ENCODE results near the gene TMOD3.

- TF ChIP-seq CTCF (IDR thresholded peaks at IDR 0.05) (no peak), POLR2A (IDR thresholded peaks at IDR 0.05) (no peak)
Measured at GRCh38 chr15:51842852-51843737, 13.6 kb downstream of the TMOD3 start.
